Measurements from ENCODE around the gene TTC16. TPM values are rescaled to one million over a fixed set of nuclear protein-coding genes. Genes with fewer than 3 reads are reported as not detected.

The TTC16 gene
- total RNA-seq, 6 donors from 2014 or later: 0.29 to 9.4 (median 3.1) TPM

DNA sequence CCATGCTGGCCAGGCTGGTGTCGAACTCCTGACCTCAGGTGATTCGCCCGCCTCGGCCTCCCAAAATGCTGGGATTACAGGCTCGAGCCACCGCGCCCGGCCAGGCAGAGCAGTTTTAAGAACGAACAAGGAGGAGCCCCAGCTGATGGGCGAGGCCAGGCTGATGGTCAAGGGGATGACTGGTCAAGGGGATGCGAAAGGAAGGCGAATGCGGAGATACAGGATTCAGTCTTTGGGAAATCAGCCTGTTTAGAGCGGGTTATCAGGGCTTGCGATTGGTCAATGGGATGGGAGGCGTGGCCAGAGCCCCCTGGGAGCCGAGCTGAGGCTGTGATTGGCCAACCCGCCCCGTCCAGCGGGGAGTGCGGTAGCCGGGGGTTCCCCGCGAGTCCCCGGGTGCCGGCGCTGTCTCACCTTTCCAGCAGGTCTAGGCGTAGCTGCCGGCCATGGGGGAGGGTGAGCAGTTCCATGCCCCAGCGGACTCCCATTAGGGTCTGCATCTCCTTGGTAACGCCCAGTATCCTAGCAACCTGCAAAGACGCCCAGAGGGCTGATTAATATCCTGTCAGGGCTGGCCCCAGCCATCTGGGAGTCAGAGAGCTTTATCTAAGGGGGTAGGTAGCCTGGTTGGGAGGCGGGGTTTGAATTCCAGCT, 26.7 kb downstream of the TTC16 start:
- WGBS, 2 donors: 62 to 83% methylated on average over 24 to 25 of the region's 33 CpGs
- peak in 1 of 2 donors; percentile 74 for ATAC-seq (ENCODE audit: low FRiP score in 2 of 2)
- peak overlapping the region in 2 of 4 donors; percentile 17 to 71 for H3K27ac ChIP-seq
- DNase-seq: peak; percentile 39 to 80
- no peaks in the 10 kb centered on the region for H3K9me3 ChIP-seq
- H3K27me3 ChIP-seq: no peaks in the 10 kb centered on the region
- peaks cover 18 to 35% (median 24%) of the 10 kb centered on the region in 4 donors for H3K4me1 ChIP-seq
- peak overlapping the region in 3 of 4 donors; percentile 29 to 41 (median 32) for H3K4me3 ChIP-seq
- TF ChIP-seq EP300 (IDR thresholded peaks at IDR 0.05) (no peak), POLR2A (IDR thresholded peaks at IDR 0.05) (no peak), CTCF (IDR thresholded peaks at IDR 0.05) (no peak), POLR2AphosphoS5 (IDR thresholded peaks at IDR 0.05) (no peak)
- peaks cover 0 to 93% (median 72%) of the 10 kb centered on the region in 4 donors for H3K36me3 ChIP-seq

DNA sequence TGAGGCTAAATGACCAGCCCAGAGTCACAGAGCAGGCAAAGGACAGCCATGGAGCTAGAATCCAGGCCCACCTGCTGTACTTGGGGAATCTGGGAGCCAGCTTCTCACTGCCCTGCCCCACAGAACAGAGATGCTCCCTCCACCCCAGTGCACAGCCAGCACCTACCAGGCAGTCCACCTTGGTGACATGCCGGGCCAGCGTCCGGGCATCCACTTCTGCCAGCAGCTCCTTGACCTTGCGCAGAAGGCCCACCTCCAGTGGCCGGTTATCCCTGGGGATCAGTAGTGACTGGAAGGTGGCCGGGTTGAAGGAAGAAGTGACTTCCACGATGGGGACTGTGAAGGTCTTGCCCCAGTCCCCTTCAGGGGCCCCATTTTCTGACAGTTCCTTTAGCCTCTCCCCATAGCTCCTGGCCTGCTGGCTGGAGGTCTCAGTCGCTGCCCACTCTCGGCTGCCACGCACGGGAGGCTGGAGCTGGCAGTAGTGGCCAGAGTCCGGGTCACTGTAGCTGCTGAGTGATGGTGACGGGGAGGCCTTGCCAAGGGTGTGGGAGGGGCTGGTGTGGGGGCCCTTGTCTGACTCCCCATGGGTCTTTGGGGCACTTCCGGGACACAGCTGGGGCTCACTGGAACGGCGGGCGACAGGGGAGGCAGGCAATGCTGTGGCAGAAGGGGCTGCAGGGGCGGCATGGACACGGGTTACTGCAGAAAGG, 28.7 kb downstream of the TTC16 start:
- H3K27ac ChIP-seq: no peak overlapping the region
- H3K36me3 ChIP-seq: peaks cover 0 to 95% (median 75%) of the 10 kb centered on the region in 4 donors
- no peaks in the 10 kb centered on the region for H3K9me3 ChIP-seq
- no peak for ATAC-seq (ENCODE audit: low FRiP score in 2 of 2)
- H3K4me3 ChIP-seq: no peak overlapping the region
- WGBS, 2 donors: 93 to 94% methylated on average over 5 to 19 of the region's 19 CpGs
- H3K4me1 ChIP-seq: peaks cover 18 to 35% (median 24%) of the 10 kb centered on the region in 4 donors
- DNase-seq: peak in 1 of 2 donors; percentile 68
- H3K27me3 ChIP-seq: no peaks in the 10 kb centered on the region
- no peak for TF ChIP-seq POLR2AphosphoS5 (IDR thresholded peaks at IDR 0.05)
- no peak for TF ChIP-seq POLR2A (IDR thresholded peaks at IDR 0.05)
- TF ChIP-seq CTCF (IDR thresholded peaks at IDR 0.05): no peak
- TF ChIP-seq EP300 (IDR thresholded peaks at IDR 0.05): no peak

DNA sequence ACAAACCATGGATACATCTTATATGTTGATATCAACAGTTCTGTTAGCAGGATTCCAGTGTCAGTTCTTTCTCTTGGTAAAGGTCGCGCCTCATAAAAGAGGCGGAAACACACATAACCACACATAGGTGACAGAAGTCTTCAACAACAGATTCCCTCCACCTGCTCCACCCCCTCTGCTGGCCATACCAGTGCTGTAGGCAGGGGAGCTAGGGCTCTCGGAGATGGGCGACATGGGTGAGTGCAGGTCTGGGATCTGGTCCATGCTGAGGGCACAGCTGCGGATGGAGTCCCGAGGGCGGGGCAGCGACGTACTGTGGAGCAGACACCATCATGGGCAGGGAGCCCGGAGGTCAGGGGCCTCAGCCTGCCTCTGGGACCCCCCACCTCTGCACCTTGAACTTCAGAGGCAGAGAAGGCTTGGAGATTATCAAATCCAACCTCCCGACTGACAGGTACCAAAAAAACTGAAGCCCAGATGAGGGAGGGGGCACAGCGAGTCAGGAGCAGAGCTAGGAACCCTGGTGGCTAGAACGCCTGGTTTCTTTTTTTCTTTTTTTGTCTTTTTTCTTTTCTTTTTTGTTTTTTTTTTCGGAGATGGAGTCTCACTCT, 31.2 kb downstream of the TTC16 start:
- H3K27me3 ChIP-seq: no peaks in the 10 kb centered on the region
- WGBS, 2 donors: 72 to 75% methylated on average over 14 to 15 of the region's 15 CpGs
- no peak overlapping the region for H3K4me3 ChIP-seq
- peaks cover 0 to 100% (median 75%) of the 10 kb centered on the region in 4 donors for H3K36me3 ChIP-seq
- ATAC-seq (ENCODE audit: low FRiP score in 2 of 2) (no peak), DNase-seq (peak in 1 of 2 donors; percentile 72)
- peaks cover 0 to 11% (median 5%) of the 10 kb centered on the region in 4 donors for H3K4me1 ChIP-seq
- H3K9me3 ChIP-seq: no peaks in the 10 kb centered on the region
- H3K27ac ChIP-seq: peak overlapping the region in 1 of 4 donors; percentile 30
- TF ChIP-seq CTCF (IDR thresholded peaks at IDR 0.05): no peak
- TF ChIP-seq EP300 (IDR thresholded peaks at IDR 0.05): no peak
- no peak for TF ChIP-seq POLR2AphosphoS5 (IDR thresholded peaks at IDR 0.05)
- no peak for TF ChIP-seq POLR2A (IDR thresholded peaks at IDR 0.05)

GRCh38 chr9:127749090-127749787, 33.4 kb downstream of the TTC16 start:
- Histone ChIP-seq H3K9me3 (no peaks in the 10 kb centered on the region), H3K27me3 (peaks cover 0 to 4% (median 2%) of the 10 kb centered on the region in 4 donors), H3K27ac (peak overlapping the region in 1 of 4 donors; percentile 23), H3K4me1 (peaks cover 0 to 7% (median 4%) of the 10 kb centered on the region in 4 donors), H3K4me3 (no peak overlapping the region), H3K36me3 (peaks cover 0 to 91% (median 64%) of the 10 kb centered on the region in 4 donors)
- 87 to 96% methylated on average over 8 to 26 of the region's 26 CpGs for WGBS, 2 donors
- peak in 1 of 2 donors; percentile 65 for DNase-seq
- TF ChIP-seq EP300 (IDR thresholded peaks at IDR 0.05) (no peak), POLR2AphosphoS5 (IDR thresholded peaks at IDR 0.05) (no peak)
- ATAC-seq (ENCODE audit: low FRiP score in 2 of 2): no peak
